ENCODE measurements around the gene DDX1.

- TF ChIP-seq CTCF (IDR thresholded peaks at IDR 0.05): no peak
- no peak for TF ChIP-seq EZH2 (IDR thresholded peaks at IDR 0.05; ENCODE audit: borderline replicate concordance, insufficient read depth, low read depth, low read length, poor library complexity, severe bottlenecking)
Measured at GRCh38 chr2:15553951-15554350, 37.7 kb upstream of the DDX1 start.
